ENCODE results near the gene RBM20. TPM values are rescaled to one million over a fixed set of nuclear protein-coding genes. Genes with fewer than 3 reads are reported as not detected.
A peak's percentile ranks its signal among the peaks of the same experiment; 100 is the strongest.

Gene RBM20
- total and polyA plus RNA-seq, 2 of the 13 experiments (the other 11 are each of a cell fraction or from before 2014, with no cell fraction given): 0.02 to 0.22 TPM

- TF ChIP-seq POGK (CRISPR knock-in tag; conservative IDR thresholded peaks at IDR 0.05) (peak; percentile 62; the same call in 1 of the 2 replicates), GMEB1 (CRISPR knock-in tag; IDR thresholded peaks at IDR 0.05; ENCODE audit: borderline replicate concordance) (0 out of 2 replicates have a peak, but pooled peaks have one; percentile 30), NFYC (CRISPR knock-in tag; IDR thresholded peaks at IDR 0.05) (no peak), TFDP2 (CRISPR knock-in tag; IDR thresholded peaks at IDR 0.05) (peak; percentile 70; the same call in 1 of the 2 replicates), SMAD3 (CRISPR knock-in tag; IDR thresholded peaks at IDR 0.05) (no peak), MED1 (CRISPR knock-in tag; IDR thresholded peaks at IDR 0.05) (peak; percentile 39; the same call in 1 of the 2 replicates), KDM5B (CRISPR knock-in tag; IDR thresholded peaks at IDR 0.05; ENCODE audit: borderline replicate concordance) (peak; percentile 66; the same call in 1 of the 2 replicates), TARDBP (CRISPR knock-in tag; IDR thresholded peaks at IDR 0.05) (no peak), ZBTB7A (CRISPR knock-in tag; IDR thresholded peaks at IDR 0.05) (peak; percentile 76), ZNF501 (CRISPR knock-in tag; IDR thresholded peaks at IDR 0.05) (no peak), PATZ1 (CRISPR knock-in tag; IDR thresholded peaks at IDR 0.05) (peak; percentile 85), TFDP1 (CRISPR knock-in tag; IDR thresholded peaks at IDR 0.05; ENCODE audit: borderline replicate concordance) (peak; percentile 78; the same call in 1 of the 2 replicates), POGZ (CRISPR knock-in tag; IDR thresholded peaks at IDR 0.05) (peak; percentile 63), GLI4 (CRISPR knock-in tag; IDR thresholded peaks at IDR 0.05; ENCODE audit: borderline replicate concordance) (no peak), TEAD2 (CRISPR knock-in tag; IDR thresholded peaks at IDR 0.05) (no peak), ZNF558 (CRISPR knock-in tag; IDR thresholded peaks at IDR 0.05; ENCODE audit: borderline replicate concordance) (no peak), FOXM1 (CRISPR knock-in tag; IDR thresholded peaks at IDR 0.05) (no peak), TRIM24 (CRISPR knock-in tag; IDR thresholded peaks at IDR 0.05) (no peak), KDM6A (CRISPR knock-in tag; IDR thresholded peaks at IDR 0.05; ENCODE audit: low read depth) (no peak)
- TF ChIP-seq, protein P1, sequence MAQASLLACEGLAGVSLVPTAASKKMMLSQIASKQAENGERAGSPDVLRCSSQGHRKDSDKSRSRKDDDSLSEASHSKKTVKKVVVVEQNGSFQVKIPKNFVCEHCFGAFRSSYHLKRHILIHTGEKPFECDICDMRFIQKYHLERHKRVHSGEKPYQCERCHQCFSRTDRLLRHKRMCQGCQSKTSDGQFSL (CRISPR knock-in tag; IDR thresholded peaks at IDR 0.05): no peak; the same call in 1 of the 2 replicates
These were observed 228.2 kb downstream of the RBM20 start (continued) for GRCh38 chr10:110872145-110872983.
